ENCODE data around the gene SLC8A2. TPM values are rescaled to one million over a fixed set of nuclear protein-coding genes. Genes with fewer than 3 reads are reported as not detected.

Gene SLC8A2
- total and polyA plus RNA-seq, 2 of the 4 experiments (the other 2 are of a cell fraction) = 0.05 TPM; not detected in 1

GRCh38 chr19:47520839-47521238 lies 49.1 kb upstream of the SLC8A2 start:
- Histone ChIP-seq H4K5ac (ENCODE audit: low read depth, low read length) (no peak overlapping the region), H3K9me3 (ENCODE audit: control insufficient read depth, insufficient read depth, low read length) (no peaks in the 10 kb centered on the region), H3K4me3 (ENCODE audit: insufficient read depth, low read depth, low read length) (no peak overlapping the region), H2AK9ac (replicated peaks; ENCODE audit: low read depth, low read length, poor library complexity) (no peak overlapping the region), H3K18ac (ENCODE audit: low read depth, low read length) (no peak overlapping the region), H2BK15ac (ENCODE audit: low read depth, low read length) (no peak overlapping the region), H4K8ac (ENCODE audit: low read depth in 2 of 2, low read length in 2 of 2) (no peak overlapping the region), H2BK20ac (ENCODE audit: low read depth, low read length) (no peak overlapping the region), H2AK5ac (ENCODE audit: low read depth, low read length) (no peak overlapping the region), H3K4ac (ENCODE audit: low read depth, low read length) (no peak overlapping the region), H2BK120ac (ENCODE audit: low read depth, low read length) (no peak overlapping the region), H3K14ac (replicated peaks; ENCODE audit: low read depth, low read length) (no peak overlapping the region), H4K91ac (ENCODE audit: insufficient read depth, low read depth, low read length) (no peak overlapping the region), H3K36me3 (ENCODE audit: control insufficient read depth, insufficient read depth, low read length) (no peaks in the 10 kb centered on the region), H2BK5ac (ENCODE audit: low read depth, low read length, poor library complexity, severe bottlenecking) (no peak overlapping the region), H3K9ac (ENCODE audit: low read depth, low read length) (no peak overlapping the region), H3K4me1 (ENCODE audit: control insufficient read depth, insufficient read depth, low read length) (peaks cover 2% of the 10 kb centered on the region; the same call in 1 of the 2 replicates), H3K4me2 (ENCODE audit: low read depth, low read length) (no peak overlapping the region), H3K27me3 (ENCODE audit: control insufficient read depth, insufficient read depth, low read length) (peaks cover 25% of the 10 kb centered on the region), H4K20me1 (ENCODE audit: insufficient read depth, low read length) (no peaks in the 10 kb centered on the region), H3K56ac (ENCODE audit: extremely low read depth, insufficient read depth, low read length) (no peak overlapping the region), H2AFZ (replicated peaks; ENCODE audit: low read length, poor library complexity) (no peak overlapping the region), H3K9me1 (ENCODE audit: insufficient read depth, low read length) (peaks cover 4% of the 10 kb centered on the region), H3K27ac (ENCODE audit: insufficient read depth, low read length) (no peak overlapping the region), H3K23ac (ENCODE audit: low read depth, low read length) (no peak overlapping the region), H3K79me1 (ENCODE audit: low read depth in 1 of 2, low read length in 2 of 2) (0 out of 4 replicates have a peak, but pooled peaks cover 0 to 3% of the 10 kb centered on the region in 2 experiments)
- CTCF ChIA-PET = no interaction called here
- no peak for TF ChIP-seq POLR2A (IDR thresholded peaks at IDR 0.05; ENCODE audit: low read depth, low read length)
- TF ChIP-seq SMC3 (IDR thresholded peaks at IDR 0.05; ENCODE audit: low read depth, low read length) = no peak
- TF ChIP-seq ELK1 (IDR thresholded peaks at IDR 0.05; ENCODE audit: borderline replicate concordance, low read depth, low read length) = no peak
- TF ChIP-seq BHLHE40 (IDR thresholded peaks at IDR 0.05; ENCODE audit: low read depth, low read length) = no peak
- TF ChIP-seq CTCF (conservative IDR thresholded peaks at IDR 0.05; ENCODE audit: low read depth, low read length) = no peak
- no peak for TF ChIP-seq RCOR1 (IDR thresholded peaks at IDR 0.05; ENCODE audit: insufficient replicate concordance, low read length)
- TF ChIP-seq CHD1 (IDR thresholded peaks at IDR 0.05; ENCODE audit: low read depth, low read length) = no peak
- no peak for TF ChIP-seq RFX5 (IDR thresholded peaks at IDR 0.05; ENCODE audit: low read depth, low read length)
- no peak for TF ChIP-seq FOS (IDR thresholded peaks at IDR 0.05; ENCODE audit: low read depth, low read length)
- no peak for TF ChIP-seq USF2 (IDR thresholded peaks at IDR 0.05; ENCODE audit: low read depth, low read length)
- no peak for TF ChIP-seq MAFK (IDR thresholded peaks at IDR 0.05; ENCODE audit: low read depth, low read length)
- TF ChIP-seq MAZ (IDR thresholded peaks at IDR 0.05; ENCODE audit: borderline replicate concordance, low read depth, low read length) = no peak
- no peak for TF ChIP-seq MXI1 (IDR thresholded peaks at IDR 0.05; ENCODE audit: borderline replicate concordance, low read depth, low read length)
- no peak for TF ChIP-seq NFE2L2 (IDR thresholded peaks at IDR 0.05; ENCODE audit: low read depth, low read length)
- no peak for TF ChIP-seq RAD21 (IDR thresholded peaks at IDR 0.05; ENCODE audit: low read length)
- TF ChIP-seq CEBPB (IDR thresholded peaks at IDR 0.05; ENCODE audit: low read depth, low read length) = no peak
- BruUV-seq (replicated peaks) = no TSS peak
- dilution Hi-C loops (cut with HindIII; ENCODE audit: low sequenced_read_pairs, unreplicated experiment) (no loop called here), in situ Hi-C loops (cut with MboI; ENCODE audit: low sequenced_read_pairs) (no loop called here), intact Hi-C loops (cut with micrococcal nuclease) (loop anchor here (5.0 kb wide), 1 partner anchor 41 kb away; no protein-coding TSS in a partner anchor)
- ATAC-seq (ENCODE audit: low read depth) = no peak
- POLR2A ChIA-PET (ENCODE audit: unreplicated experiment) = no interaction called here
- no peak for DNase-seq
- 23% methylated on average over 2 of the region's 6 CpGs; no CpG with 5 or more reads in 1 of the 2 experiments for WGBS, 2 experiments (ENCODE audit: extremely low coverage in 2 of 2, insufficient read length in 1 of 2)

Data from IMR-90 (cell line).